Glutamatergic neuron (in vitro differentiated cells): ENCODE data around the gene E4F1. TPM values are rescaled to one million over a fixed set of nuclear protein-coding genes. Genes with fewer than 3 reads are reported as not detected.

Source experiments
- DNase-seq: peaks from one replicate; pipeline ENCODE4 v3.0.0; 2022
- H3K27ac Mint-ChIP-seq: one replicate; pipeline ENCODE4 v1.8.0; 2020; ENCODE audit warnings: mild to moderate bottlenecking, mixed read lengths, inconsistent platforms; ENCODE audit not compliant: unreplicated experiment
- H3K27me3 Mint-ChIP-seq: one replicate; pipeline ENCODE4 v1.8.0; 2020; ENCODE audit warnings: mild to moderate bottlenecking, moderate library complexity, mixed read lengths, inconsistent platforms; ENCODE audit not compliant: unreplicated experiment
- H3K36me3 Mint-ChIP-seq: one replicate; pipeline ENCODE4 v1.8.0; 2020; ENCODE audit warnings: mild to moderate bottlenecking, mixed read lengths, inconsistent platforms; ENCODE audit not compliant: unreplicated experiment
- H3K4me1 Mint-ChIP-seq: one replicate; pipeline ENCODE4 v1.8.0; 2020; ENCODE audit warnings: mild to moderate bottlenecking, low read depth, mixed read lengths, inconsistent platforms; ENCODE audit not compliant: unreplicated experiment
- H3K4me3 Mint-ChIP-seq: one replicate; pipeline ENCODE4 v1.8.0; 2020; ENCODE audit warnings: mild to moderate bottlenecking, mixed read lengths, inconsistent platforms; ENCODE audit not compliant: unreplicated experiment
- H3K9me3 Mint-ChIP-seq: one replicate; pipeline ENCODE4 v1.8.0; 2020; ENCODE audit warnings: mild to moderate bottlenecking, moderate library complexity, mixed read lengths, inconsistent platforms; ENCODE audit not compliant: unreplicated experiment
- total RNA-seq: library from RNA; stranded (reverse); fragmentation: NEBNext Ultra II Directional; extraction: Animal tissue kit (Norgen Biotek cat#: 25700); gene quantifications from one replicate; pipeline ENCODE4 v1.2.1, GENCODE V29; 2021; ENCODE audit not compliant: unreplicated experiment
- TF ChIP-seq, protein P1 (sequence below): fragments of 200-600 bp; sonication (generic); IDR thresholded peaks from one replicate; pipeline ENCODE4 v1.5.0; 2021; ENCODE audit not compliant: partially characterized antibody, unreplicated experiment

E4F1 gene
- total RNA-seq, 1 donor from 2014 or later, result 53.4 TPM

- Mint-ChIP-seq H3K27me3 (peaks cover 7% of the 10 kb centered on the region), H3K9me3 (peaks cover 6% of the 10 kb centered on the region), H3K27ac (no peak overlapping the region), H3K4me3 (no peak overlapping the region), H3K4me1 (peaks cover 3% of the 10 kb centered on the region), H3K36me3 (no peaks in the 10 kb centered on the region)
- no peak for DNase-seq
- TF ChIP-seq, protein P1, sequence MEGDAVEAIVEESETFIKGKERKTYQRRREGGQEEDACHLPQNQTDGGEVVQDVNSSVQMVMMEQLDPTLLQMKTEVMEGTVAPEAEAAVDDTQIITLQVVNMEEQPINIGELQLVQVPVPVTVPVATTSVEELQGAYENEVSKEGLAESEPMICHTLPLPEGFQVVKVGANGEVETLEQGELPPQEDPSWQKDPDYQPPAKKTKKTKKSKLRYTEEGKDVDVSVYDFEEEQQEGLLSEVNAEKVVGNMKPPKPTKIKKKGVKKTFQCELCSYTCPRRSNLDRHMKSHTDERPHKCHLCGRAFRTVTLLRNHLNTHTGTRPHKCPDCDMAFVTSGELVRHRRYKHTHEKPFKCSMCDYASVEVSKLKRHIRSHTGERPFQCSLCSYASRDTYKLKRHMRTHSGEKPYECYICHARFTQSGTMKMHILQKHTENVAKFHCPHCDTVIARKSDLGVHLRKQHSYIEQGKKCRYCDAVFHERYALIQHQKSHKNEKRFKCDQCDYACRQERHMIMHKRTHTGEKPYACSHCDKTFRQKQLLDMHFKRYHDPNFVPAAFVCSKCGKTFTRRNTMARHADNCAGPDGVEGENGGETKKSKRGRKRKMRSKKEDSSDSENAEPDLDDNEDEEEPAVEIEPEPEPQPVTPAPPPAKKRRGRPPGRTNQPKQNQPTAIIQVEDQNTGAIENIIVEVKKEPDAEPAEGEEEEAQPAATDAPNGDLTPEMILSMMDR, result no peak
Measured at GRCh38 chr16:2231016-2231931, 7.9 kb downstream of the E4F1 start.

GRCh38 chr16:2232094-2232990, 9.0 kb downstream of the E4F1 start:
- DNase-seq, result no peak
- Mint-ChIP-seq H3K4me3 (no peak overlapping the region), H3K4me1 (peaks cover 3% of the 10 kb centered on the region), H3K27me3 (peaks cover 7% of the 10 kb centered on the region), H3K9me3 (peaks cover 6% of the 10 kb centered on the region), H3K27ac (no peak overlapping the region), H3K36me3 (no peaks in the 10 kb centered on the region)
- TF ChIP-seq, protein P1, result no peak

DNA sequence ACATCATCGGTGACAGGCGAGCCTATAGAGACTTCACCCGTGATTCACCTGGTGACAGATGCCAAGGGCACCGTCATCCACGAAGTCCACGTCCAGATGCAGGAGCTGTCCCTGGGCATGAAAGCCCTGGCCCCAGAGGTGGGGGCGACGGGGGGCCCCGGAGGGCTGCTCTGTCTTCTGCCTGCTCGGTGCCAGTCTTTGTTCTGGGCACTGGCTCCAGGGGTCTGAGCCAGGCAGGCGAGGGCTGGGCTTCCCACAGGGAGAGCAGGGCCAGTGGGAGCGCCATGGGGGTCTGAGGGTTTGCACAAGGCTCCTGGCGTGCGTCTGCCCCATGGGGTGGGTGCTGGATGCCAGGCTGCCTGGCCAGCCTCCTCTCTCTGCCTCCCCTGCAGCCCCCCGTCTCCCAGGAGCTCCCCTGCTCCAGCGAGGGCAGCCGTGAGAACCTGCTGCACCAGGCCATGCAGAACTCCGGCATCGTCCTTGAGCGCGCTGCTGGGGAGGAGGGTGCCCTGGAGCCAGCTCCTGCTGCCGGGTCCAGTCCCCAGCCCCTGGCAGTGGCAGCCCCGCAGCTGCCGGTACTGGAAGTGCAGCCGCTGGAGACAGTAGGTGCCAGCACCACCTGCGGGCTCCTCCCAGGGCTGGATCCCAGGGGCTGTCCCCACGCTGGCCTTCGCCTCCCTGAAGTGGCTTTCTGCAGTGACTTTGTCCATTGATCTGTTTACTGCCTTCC, 9.8 kb downstream of the E4F1 start:
- Mint-ChIP-seq H3K27me3 (peaks cover 7% of the 10 kb centered on the region), H3K36me3 (no peaks in the 10 kb centered on the region), H3K4me3 (no peak overlapping the region), H3K9me3 (peaks cover 6% of the 10 kb centered on the region), H3K27ac (no peak overlapping the region), H3K4me1 (no peaks in the 10 kb centered on the region)
- DNase-seq, result no peak
- TF ChIP-seq, protein P1, result no peak

DNA sequence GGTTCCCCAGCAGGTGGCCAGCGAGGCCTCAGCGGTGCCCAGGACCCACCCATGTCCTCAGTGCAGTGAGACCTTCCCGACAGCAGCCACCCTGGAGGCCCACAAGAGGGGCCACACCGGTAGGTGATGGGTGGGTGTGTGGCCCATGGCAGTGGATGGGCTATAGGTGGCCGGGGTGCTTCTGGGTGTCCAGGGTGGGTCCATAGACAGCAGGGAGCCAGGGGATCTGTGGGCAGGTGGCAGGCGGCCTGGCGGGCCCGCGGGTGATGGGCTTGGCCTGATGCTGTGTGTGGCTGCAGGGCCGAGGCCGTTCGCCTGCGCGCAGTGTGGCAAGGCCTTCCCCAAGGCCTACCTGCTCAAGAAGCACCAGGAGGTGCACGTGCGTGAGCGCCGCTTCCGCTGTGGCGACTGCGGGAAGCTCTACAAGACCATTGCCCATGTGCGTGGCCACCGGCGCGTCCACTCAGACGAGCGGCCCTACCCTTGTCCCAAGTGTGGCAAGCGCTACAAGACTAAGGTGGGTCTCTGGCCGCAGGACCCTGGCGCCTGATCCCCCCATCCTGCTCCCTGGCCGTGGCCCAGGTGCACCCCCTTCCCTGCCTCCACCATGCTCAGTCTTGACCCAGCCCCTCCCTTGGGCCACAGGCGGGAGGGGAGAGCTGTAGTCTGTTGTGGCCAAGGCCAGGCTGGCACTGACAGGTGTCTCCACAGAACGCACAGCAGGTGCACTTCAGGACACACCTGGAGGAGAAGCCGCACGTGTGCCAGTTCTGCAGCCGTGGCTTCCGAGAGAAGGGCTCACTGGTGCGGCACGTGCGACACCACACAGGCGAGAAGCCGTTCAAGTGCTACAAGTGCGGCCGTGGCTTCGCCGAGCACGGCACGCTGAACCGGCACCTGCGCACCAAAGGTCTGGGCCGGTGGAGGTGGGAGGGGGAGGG, 10.8 kb downstream of the E4F1 start:
- no peak for DNase-seq
- Mint-ChIP-seq H3K27ac (no peak overlapping the region), H3K36me3 (no peaks in the 10 kb centered on the region), H3K4me1 (no peaks in the 10 kb centered on the region), H3K27me3 (peaks cover 7% of the 10 kb centered on the region), H3K4me3 (no peak overlapping the region), H3K9me3 (peaks cover 5% of the 10 kb centered on the region)
- TF ChIP-seq, protein P1, result no peak
